Measurements from ENCODE around the gene NLK. TPM values are rescaled to one million over a fixed set of nuclear protein-coding genes. Genes with fewer than 3 reads are reported as not detected.
"Not testable (repeated sequence)": the region's sequence is repeated elsewhere in the genome, so short reads cannot be mapped to it uniquely, and the experiment has no call there.

The NLK gene
- total RNA-seq, 1 donor from 2014 or later = 17.5 TPM

DNA sequence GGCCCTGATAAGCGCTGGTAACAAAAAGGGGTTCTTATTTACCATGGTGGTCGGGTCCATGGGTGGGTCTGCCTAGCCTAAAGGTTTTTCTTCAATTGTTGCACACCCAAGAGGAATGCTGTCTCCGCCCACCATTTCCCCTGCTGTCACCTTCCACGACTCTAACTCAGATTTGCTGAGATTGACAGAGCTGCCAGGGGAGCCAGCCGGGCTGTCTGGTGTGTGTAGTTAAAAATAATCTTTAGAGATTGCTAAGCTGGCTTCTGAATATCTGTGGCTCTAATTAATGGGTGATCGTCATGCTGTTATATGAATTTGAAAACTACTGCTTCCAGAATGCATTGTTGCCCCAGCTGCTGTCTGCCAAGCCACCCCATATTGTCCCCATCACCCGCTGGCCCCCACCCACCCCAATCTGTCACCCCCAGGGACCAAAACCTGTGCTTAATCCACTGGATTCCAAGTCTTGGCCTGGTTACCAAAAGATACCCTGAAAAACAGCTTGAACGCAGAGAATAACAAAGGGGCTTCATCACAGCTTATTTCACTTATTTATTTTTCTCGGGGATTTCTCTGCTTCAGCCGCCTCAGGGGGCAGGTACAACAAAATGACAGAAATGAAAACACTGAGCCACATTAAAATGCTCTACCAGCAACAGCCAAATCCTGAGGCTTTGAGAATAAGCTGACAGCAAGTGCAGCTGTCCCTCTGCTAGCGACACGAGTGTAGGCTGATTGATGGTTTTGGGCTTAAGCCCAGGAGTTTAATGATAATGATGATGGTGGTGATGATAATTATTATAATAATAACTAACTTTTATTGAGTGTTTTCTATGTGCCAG lies 46.1 kb upstream of the NLK start:
- Mint-ChIP-seq H3K9me3 (ENCODE audit: unreplicated experiment) (no peaks in the 10 kb centered on the region), H3K4me1 (ENCODE audit: unreplicated experiment) (no peaks in the 10 kb centered on the region), H3K27ac (ENCODE audit: unreplicated experiment) (no peak overlapping the region), H3K27me3 (ENCODE audit: unreplicated experiment) (peaks cover 27% of the 10 kb centered on the region), H3K4me3 (ENCODE audit: unreplicated experiment) (no peak overlapping the region), H3K36me3 (ENCODE audit: unreplicated experiment) (no peaks in the 10 kb centered on the region)
- no peak for TF ChIP-seq CTCF (IDR thresholded peaks at IDR 0.05)
- no peak for DNase-seq (ENCODE audit: extremely low spot score, unreplicated experiment)

GRCh38 chr17:27997044-27997401 lies 45.5 kb upstream of the NLK start:
- no peaks in the 10 kb centered on the region for H3K36me3 Mint-ChIP-seq (ENCODE audit: unreplicated experiment)
- H3K4me3 Mint-ChIP-seq (ENCODE audit: unreplicated experiment) = no peak overlapping the region
- H3K27ac Mint-ChIP-seq (ENCODE audit: unreplicated experiment) = no peak overlapping the region
- peaks cover 25% of the 10 kb centered on the region for H3K27me3 Mint-ChIP-seq (ENCODE audit: unreplicated experiment)
- H3K4me1 Mint-ChIP-seq (ENCODE audit: unreplicated experiment) = no peaks in the 10 kb centered on the region
- DNase-seq (ENCODE audit: extremely low spot score, unreplicated experiment) = no peak
- no peak for TF ChIP-seq CTCF (IDR thresholded peaks at IDR 0.05)
- no peaks in the 10 kb centered on the region for H3K9me3 Mint-ChIP-seq (ENCODE audit: unreplicated experiment)

- no peak overlapping the region for H3K4me3 Mint-ChIP-seq (ENCODE audit: unreplicated experiment)
These were observed 45.0 kb upstream of the NLK start for GRCh38 chr17:27997522-27997921.

GRCh38 chr17:28001149-28001548 lies 41.3 kb upstream of the NLK start:
- no peak for TF ChIP-seq CTCF (IDR thresholded peaks at IDR 0.05)
- H3K27me3 Mint-ChIP-seq (ENCODE audit: unreplicated experiment) = peaks cover 15% of the 10 kb centered on the region
- no peaks in the 10 kb centered on the region for H3K9me3 Mint-ChIP-seq (ENCODE audit: unreplicated experiment)
- no peak for DNase-seq (ENCODE audit: extremely low spot score, unreplicated experiment)
- no peaks in the 10 kb centered on the region for H3K36me3 Mint-ChIP-seq (ENCODE audit: unreplicated experiment)
- H3K4me1 Mint-ChIP-seq (ENCODE audit: unreplicated experiment) = no peaks in the 10 kb centered on the region
- H3K4me3 Mint-ChIP-seq (ENCODE audit: unreplicated experiment) = no peak overlapping the region
- no peak overlapping the region for H3K27ac Mint-ChIP-seq (ENCODE audit: unreplicated experiment)

More at GRCh38 chr17:27997522-27997921, 45.0 kb upstream of the NLK start:
- H3K9me3 Mint-ChIP-seq (ENCODE audit: unreplicated experiment) = no peaks in the 10 kb centered on the region
- DNase-seq (ENCODE audit: extremely low spot score, unreplicated experiment) = no peak
- no peaks in the 10 kb centered on the region for H3K4me1 Mint-ChIP-seq (ENCODE audit: unreplicated experiment)
- H3K27me3 Mint-ChIP-seq (ENCODE audit: unreplicated experiment) = peaks cover 25% of the 10 kb centered on the region
- no peaks in the 10 kb centered on the region for H3K36me3 Mint-ChIP-seq (ENCODE audit: unreplicated experiment)
- no peak overlapping the region for H3K27ac Mint-ChIP-seq (ENCODE audit: unreplicated experiment)
- TF ChIP-seq CTCF (IDR thresholded peaks at IDR 0.05) = no peak

DNA sequence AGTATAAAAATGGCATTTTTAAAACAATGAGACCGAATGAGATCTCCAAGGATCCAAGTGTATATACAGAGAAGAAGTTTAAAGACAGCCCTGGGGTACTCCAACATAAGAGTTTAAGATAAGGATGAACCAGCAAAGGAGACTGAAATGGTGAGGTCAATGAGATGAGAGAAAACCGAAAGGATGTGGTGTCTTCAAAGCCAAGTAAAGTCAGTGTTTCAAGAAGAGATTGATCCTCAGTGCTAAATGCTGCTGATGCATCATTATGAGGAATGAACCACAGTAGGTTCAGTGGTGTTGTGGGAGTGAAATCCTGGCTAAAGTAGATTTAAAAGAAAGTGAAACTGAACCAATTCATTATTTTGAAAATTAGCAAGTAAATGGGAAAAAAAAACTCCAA lies 38.1 kb upstream of the NLK start:
- Mint-ChIP-seq H3K27me3 (ENCODE audit: unreplicated experiment) (peaks cover 13% of the 10 kb centered on the region), H3K27ac (ENCODE audit: unreplicated experiment) (no peak overlapping the region), H3K9me3 (ENCODE audit: unreplicated experiment) (no peaks in the 10 kb centered on the region), H3K36me3 (ENCODE audit: unreplicated experiment) (no peaks in the 10 kb centered on the region), H3K4me3 (ENCODE audit: unreplicated experiment) (no peak overlapping the region), H3K4me1 (ENCODE audit: unreplicated experiment) (no peaks in the 10 kb centered on the region)
- TF ChIP-seq CTCF (IDR thresholded peaks at IDR 0.05) = no peak
- DNase-seq (ENCODE audit: extremely low spot score, unreplicated experiment) = no peak

DNA sequence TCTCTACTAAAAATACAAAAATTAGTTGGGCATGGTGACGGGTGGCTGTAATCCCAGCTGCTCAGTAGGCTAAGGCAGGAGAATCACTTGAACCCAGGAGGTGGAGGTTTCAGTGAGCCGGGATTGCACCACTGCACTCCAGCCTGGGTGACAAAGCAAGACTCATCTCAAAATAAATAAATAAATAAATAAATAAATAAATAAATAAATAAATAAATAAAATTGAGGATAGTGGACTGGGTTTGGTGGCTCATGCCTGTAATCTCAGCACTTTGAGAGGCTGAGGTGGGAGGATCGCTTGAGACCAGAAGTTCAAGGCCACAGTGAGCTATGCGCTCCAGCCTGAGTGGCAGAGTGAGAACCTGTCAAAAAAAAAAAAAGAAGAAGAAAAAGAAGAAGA lies 34.6 kb upstream of the NLK start:
- not testable (repeated sequence) for H3K4me3 Mint-ChIP-seq (ENCODE audit: unreplicated experiment); H3K9me3 Mint-ChIP-seq (ENCODE audit: unreplicated experiment); DNase-seq (ENCODE audit: extremely low spot score, unreplicated experiment); H3K27ac Mint-ChIP-seq (ENCODE audit: unreplicated experiment); H3K36me3 Mint-ChIP-seq (ENCODE audit: unreplicated experiment); H3K4me1 Mint-ChIP-seq (ENCODE audit: unreplicated experiment)
- peaks cover 20% of the 10 kb centered on the region for H3K27me3 Mint-ChIP-seq (ENCODE audit: unreplicated experiment)
